ENCODE measurements around the gene SRF. TPM values are rescaled to one million over a fixed set of nuclear protein-coding genes. Genes with fewer than 3 reads are reported as not detected.
A peak's percentile ranks its signal among the peaks of the same experiment; 100 is the strongest.

Gene SRF
- total RNA-seq, 1 donor from 2014 or later: 10.8 TPM

DNA sequence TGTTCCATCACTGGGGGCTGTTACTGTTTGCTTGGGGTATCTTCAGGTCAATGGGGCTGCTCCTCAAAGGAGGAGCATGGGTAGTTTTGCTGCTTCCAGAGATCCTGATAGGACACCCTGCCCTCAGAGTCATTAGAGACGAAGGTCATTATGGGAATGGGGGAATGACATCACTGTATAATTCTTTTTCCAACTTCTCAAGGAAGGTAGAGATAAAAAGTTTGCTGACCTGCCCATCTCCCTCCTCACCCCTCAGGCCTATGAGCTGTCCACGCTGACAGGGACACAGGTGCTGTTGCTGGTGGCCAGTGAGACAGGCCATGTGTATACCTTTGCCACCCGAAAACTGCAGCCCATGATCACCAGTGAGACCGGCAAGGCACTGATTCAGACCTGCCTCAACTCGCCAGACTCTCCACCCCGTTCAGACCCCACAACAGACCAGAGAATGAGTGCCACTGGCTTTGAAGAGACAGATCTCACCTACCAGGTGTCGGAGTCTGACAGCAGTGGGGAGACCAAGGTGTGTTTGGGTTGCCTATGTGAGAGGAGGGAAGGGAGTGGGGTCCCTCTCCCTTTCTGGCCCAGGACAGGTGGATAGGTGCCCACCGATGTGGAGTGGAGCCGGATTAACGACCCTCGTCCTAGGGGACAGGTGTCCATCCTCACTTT, 2.7 kb downstream of the SRF start:
- DNase-seq (ENCODE audit: low read depth): peak; percentile 32
- no peaks in the 10 kb centered on the region for H3K27me3 ChIP-seq (ENCODE audit: control insufficient read depth, insufficient read depth, low read length)
- H3K36me3 ChIP-seq (ENCODE audit: control insufficient read depth, insufficient read depth, low read length): peaks cover 20% of the 10 kb centered on the region
- TF ChIP-seq, protein P1, sequence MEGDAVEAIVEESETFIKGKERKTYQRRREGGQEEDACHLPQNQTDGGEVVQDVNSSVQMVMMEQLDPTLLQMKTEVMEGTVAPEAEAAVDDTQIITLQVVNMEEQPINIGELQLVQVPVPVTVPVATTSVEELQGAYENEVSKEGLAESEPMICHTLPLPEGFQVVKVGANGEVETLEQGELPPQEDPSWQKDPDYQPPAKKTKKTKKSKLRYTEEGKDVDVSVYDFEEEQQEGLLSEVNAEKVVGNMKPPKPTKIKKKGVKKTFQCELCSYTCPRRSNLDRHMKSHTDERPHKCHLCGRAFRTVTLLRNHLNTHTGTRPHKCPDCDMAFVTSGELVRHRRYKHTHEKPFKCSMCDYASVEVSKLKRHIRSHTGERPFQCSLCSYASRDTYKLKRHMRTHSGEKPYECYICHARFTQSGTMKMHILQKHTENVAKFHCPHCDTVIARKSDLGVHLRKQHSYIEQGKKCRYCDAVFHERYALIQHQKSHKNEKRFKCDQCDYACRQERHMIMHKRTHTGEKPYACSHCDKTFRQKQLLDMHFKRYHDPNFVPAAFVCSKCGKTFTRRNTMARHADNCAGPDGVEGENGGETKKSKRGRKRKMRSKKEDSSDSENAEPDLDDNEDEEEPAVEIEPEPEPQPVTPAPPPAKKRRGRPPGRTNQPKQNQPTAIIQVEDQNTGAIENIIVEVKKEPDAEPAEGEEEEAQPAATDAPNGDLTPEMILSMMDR (IDR thresholded peaks at IDR 0.05; ENCODE audit: insufficient read depth, low read length, severe bottlenecking): no peak
- FAIRE-seq: no peak
- no peak overlapping the region for H3K4me3 ChIP-seq (ENCODE audit: low read depth, low read length)

DNA sequence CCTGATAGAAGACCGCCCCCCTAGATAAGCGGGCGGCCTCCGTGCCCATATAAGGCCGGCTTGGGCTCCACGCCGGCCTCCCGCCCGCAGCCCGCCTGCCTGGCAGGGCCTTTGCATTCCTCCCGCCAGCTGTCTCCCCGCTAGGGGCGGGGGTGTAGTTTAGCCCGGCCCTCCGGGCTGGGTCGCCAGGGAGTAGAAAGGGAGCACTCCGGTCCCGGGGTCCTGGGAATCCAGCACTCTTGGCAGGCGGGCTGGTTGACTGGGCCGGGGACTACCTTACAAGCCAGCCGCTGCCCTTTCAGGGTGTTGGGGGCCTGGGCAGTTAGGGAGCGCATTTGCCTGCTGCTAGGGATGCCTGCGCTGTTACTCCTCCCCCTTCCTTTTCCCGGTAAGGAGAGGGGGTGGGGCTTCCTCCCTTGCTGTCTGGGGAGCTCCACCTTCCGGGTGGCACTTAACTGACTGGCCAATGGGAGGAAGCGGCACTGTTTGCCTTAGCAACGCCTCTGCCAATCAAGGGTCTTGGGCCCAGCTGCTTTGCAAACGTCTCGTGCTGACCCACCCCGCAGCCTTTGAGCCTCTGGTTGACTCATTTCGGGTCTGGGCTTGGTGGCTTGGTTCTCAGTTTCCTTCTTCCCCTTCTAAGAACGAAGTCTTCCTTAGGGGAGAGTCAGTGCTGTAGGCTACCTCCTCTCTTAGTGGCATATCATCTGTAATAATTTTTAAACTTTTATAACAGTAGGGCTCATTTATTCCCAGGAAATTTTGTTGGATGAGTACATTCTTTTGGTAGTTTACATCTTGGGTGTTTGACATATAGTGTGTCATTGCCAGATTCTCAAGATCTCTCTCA, 3.4 kb downstream of the SRF start:
- peak overlapping the region; percentile 22 for H3K4me3 ChIP-seq (ENCODE audit: low read depth, low read length)
- TF ChIP-seq, protein P1 (IDR thresholded peaks at IDR 0.05; ENCODE audit: insufficient read depth, low read length, severe bottlenecking): peak; percentile 18
- no peak for FAIRE-seq

DNA sequence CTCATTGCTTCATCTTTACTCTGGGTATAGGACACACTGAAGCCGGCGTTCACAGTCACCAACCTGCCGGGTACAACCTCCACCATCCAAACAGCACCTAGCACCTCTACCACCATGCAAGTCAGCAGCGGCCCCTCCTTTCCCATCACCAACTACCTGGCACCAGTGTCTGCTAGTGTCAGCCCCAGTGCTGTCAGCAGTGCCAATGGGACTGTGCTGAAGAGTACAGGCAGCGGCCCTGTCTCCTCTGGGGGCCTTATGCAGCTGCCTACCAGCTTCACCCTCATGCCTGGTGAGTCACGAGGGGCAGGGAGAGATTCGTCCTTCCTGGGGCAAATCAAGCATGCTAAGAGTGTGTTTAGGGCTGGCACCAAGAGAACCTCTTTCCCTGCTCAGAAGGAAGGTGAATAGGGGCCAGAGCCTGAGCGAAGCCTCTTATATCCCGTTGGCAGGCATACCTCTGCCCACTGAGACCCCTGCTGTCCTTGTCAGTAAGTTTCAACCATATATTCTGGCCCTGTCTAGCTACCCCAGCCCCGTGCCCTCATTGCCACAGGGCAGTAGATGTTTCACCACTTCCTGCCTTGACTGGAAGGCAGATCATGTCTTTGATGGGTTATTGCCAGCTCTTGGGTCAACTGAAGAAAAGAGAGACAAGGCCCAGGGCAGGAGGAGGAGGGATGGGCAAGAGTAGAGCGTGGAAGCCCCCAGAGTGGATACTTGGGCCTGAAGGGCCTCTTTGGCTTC, 4.8 kb downstream of the SRF start:
- no peaks in the 10 kb centered on the region for H3K27me3 ChIP-seq (ENCODE audit: control insufficient read depth, insufficient read depth, low read length)
- peaks cover 27% of the 10 kb centered on the region for H3K36me3 ChIP-seq (ENCODE audit: control insufficient read depth, insufficient read depth, low read length)
- no peak for DNase-seq (ENCODE audit: low read depth)
- H3K4me3 ChIP-seq (ENCODE audit: low read depth, low read length): no peak overlapping the region
- no peak for FAIRE-seq
- TF ChIP-seq, protein P1 (IDR thresholded peaks at IDR 0.05; ENCODE audit: insufficient read depth, low read length, severe bottlenecking): no peak

More for the DNA sequence above, 3.4 kb downstream of the SRF start:
- Histone ChIP-seq H3K36me3 (ENCODE audit: control insufficient read depth, insufficient read depth, low read length) (peaks cover 27% of the 10 kb centered on the region), H3K27me3 (ENCODE audit: control insufficient read depth, insufficient read depth, low read length) (no peaks in the 10 kb centered on the region)
- peak; percentile 99 for DNase-seq (ENCODE audit: low read depth)

DNA sequence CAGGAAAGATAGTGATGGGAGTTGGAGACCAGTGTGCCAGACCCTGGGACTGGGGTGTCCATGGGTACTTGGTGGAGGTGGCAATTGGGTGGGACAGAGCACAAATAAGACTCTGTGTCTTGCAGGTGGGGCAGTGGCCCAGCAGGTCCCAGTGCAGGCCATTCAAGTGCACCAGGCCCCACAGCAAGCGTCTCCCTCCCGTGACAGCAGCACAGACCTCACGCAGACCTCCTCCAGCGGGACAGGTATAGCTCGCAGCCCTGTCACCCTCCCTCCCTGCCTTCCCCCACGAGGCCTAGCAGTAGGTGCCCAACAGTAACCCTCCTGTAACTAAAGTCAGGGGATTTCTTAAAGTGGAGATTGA, 5.3 kb downstream of the SRF start:
- Histone ChIP-seq H3K4me3 (ENCODE audit: low read depth, low read length) (no peak overlapping the region), H3K36me3 (ENCODE audit: control insufficient read depth, insufficient read depth, low read length) (peaks cover 27% of the 10 kb centered on the region), H3K27me3 (ENCODE audit: control insufficient read depth, insufficient read depth, low read length) (no peaks in the 10 kb centered on the region)
- no peak for FAIRE-seq
- TF ChIP-seq, protein P1 (IDR thresholded peaks at IDR 0.05; ENCODE audit: insufficient read depth, low read length, severe bottlenecking): no peak
- no peak for DNase-seq (ENCODE audit: low read depth)

DNA sequence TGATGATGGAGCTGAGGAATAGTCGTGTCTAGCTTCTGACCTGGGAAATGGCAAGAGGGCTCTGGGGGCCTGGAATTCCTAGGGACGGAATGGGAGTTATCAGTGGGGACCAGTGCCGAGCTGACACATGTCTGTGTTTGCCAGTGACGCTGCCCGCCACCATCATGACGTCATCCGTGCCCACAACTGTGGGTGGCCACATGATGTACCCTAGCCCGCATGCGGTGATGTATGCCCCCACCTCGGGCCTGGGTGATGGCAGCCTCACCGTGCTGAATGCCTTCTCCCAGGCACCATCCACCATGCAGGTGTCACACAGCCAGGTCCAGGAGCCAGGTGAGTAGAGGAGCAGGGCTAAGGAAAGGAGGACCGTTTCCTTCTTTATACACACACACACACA, 7.1 kb downstream of the SRF start:
- TF ChIP-seq, protein P1 (IDR thresholded peaks at IDR 0.05; ENCODE audit: insufficient read depth, low read length, severe bottlenecking): no peak
- Histone ChIP-seq H3K36me3 (ENCODE audit: control insufficient read depth, insufficient read depth, low read length) (peaks cover 27% of the 10 kb centered on the region), H3K4me3 (ENCODE audit: low read depth, low read length) (no peak overlapping the region), H3K27me3 (ENCODE audit: control insufficient read depth, insufficient read depth, low read length) (no peaks in the 10 kb centered on the region)
- no peak for FAIRE-seq
- no peak for DNase-seq (ENCODE audit: low read depth)

Data from bronchial epithelial cell (primary cell).